Muscle of leg (tissue), 11 donors: ENCODE results near the gene FARS2. TPM values are rescaled to one million over a fixed set of nuclear protein-coding genes. Genes with fewer than 3 reads are reported as not detected.

ENCODE experiments used
- DNase-seq: peaks from one replicate; pipeline ENCODE4 v3.0.0; 2013
- H3K27ac ChIP-seq: one replicate; pipeline ENCODE4 v1.5.1; 2013; ENCODE audit warnings: mild to moderate bottlenecking, low read length, control low read depth
- H3K27me3 ChIP-seq: one replicate; pipeline ENCODE4 v1.6.1; 2013; ENCODE audit warnings: low read length; ENCODE audit not compliant: control insufficient read depth, insufficient read depth
- H3K36me3 ChIP-seq: one replicate; pipeline ENCODE4 v1.6.1; 2013; ENCODE audit warnings: low read length; ENCODE audit not compliant: control insufficient read depth, insufficient read depth
- H3K4me1 ChIP-seq: one replicate; pipeline ENCODE4 v1.6.1; 2013; ENCODE audit warnings: low read length; ENCODE audit not compliant: control insufficient read depth, insufficient read depth
- H3K4me3 ChIP-seq: one replicate; pipeline ENCODE4 v1.5.1; 2013; ENCODE audit warnings: low read length, control low read depth
- H3K9me3 ChIP-seq: replicated peaks from 2 replicates; pipeline ENCODE4 v1.6.1; 2013; ENCODE audit warnings: low read depth, low read length; ENCODE audit not compliant: control insufficient read depth
- WGBS: methylation state at CpG from one replicate; pipeline ENCODE4 v1.1.5; 2013; ENCODE audit warnings: missing lambda C conversion rate; ENCODE audit not compliant: insufficient coverage; 5-methylcytosine and 5-hydroxymethylcytosine counted together
- polyA plus RNA-seq, 8 donors: library from polyadenylated mRNA; unstranded; fragments of 120-200 nt; gene quantifications; one replicate each; pipeline versions ENCODE4 v1.2.1 to v1.2.3, GENCODE V29; 2013; ENCODE audit warnings: inconsistent platforms in 1 of 8, low replicate concordance in 1 of 8; ENCODE audit not compliant: insufficient read length in 8 of 8, insufficient read depth in 1 of 8
- total RNA-seq: library from RNA; stranded (reverse); fragments of 120-200 nt; gene quantifications from one replicate; pipeline ENCODE4 v1.2.4, GENCODE V29; 2013

Gene FARS2
- total and polyA plus RNA-seq, 9 donors = 9.7 to 16.9 (median 12.4) TPM

GRCh38 chr6:5657684-5658430, 396.5 kb downstream of the FARS2 start:
- peaks cover 2% of the 10 kb centered on the region for H3K9me3 ChIP-seq
- WGBS = 100% methylated on average over 1 of the region's 9 CpGs
- no peak overlapping the region for H3K27ac ChIP-seq
- H3K27me3 ChIP-seq = no peaks in the 10 kb centered on the region
- no peak for DNase-seq
- peaks cover 4% of the 10 kb centered on the region for H3K36me3 ChIP-seq
- no peaks in the 10 kb centered on the region for H3K4me1 ChIP-seq
- no peak overlapping the region for H3K4me3 ChIP-seq

DNA sequence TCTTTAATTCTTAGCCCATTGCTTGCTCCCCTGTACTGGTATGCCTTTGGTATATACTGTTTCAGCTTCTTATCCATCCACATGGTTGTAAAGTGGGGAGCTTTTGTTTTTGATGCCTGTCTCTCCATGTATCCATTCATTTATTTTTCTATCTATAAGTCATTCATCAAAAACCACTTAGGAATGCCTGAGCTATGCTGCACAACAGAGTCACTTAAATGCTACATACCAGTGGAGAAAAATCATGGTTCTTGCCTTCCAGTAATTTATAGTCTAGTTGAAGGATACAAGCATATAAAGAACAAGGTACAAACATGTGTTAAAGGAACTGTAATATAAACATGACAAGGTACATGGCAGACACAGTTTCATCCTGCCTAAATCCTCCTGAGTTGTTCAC, 398.2 kb downstream of the FARS2 start:
- no peaks in the 10 kb centered on the region for H3K4me1 ChIP-seq
- no peak overlapping the region for H3K27ac ChIP-seq
- no peak overlapping the region for H3K4me3 ChIP-seq
- H3K9me3 ChIP-seq = peaks cover 2% of the 10 kb centered on the region
- DNase-seq = no peak
- H3K36me3 ChIP-seq = peaks cover 4% of the 10 kb centered on the region
- H3K27me3 ChIP-seq = no peaks in the 10 kb centered on the region

GRCh38 chr6:5660772-5661171, 399.5 kb downstream of the FARS2 start:
- no peaks in the 10 kb centered on the region for H3K36me3 ChIP-seq

GRCh38 chr6:5662797-5663196, 401.5 kb downstream of the FARS2 start:
- no peak overlapping the region for H3K27ac ChIP-seq
- no peaks in the 10 kb centered on the region for H3K27me3 ChIP-seq
- WGBS = no CpG with 5 or more reads among the region's 3 CpGs
- no peaks in the 10 kb centered on the region for H3K36me3 ChIP-seq
- H3K4me1 ChIP-seq = no peaks in the 10 kb centered on the region
- no peak for DNase-seq
- H3K9me3 ChIP-seq = no peaks in the 10 kb centered on the region
- no peak overlapping the region for H3K4me3 ChIP-seq

More at GRCh38 chr6:5660772-5661171, 399.5 kb downstream of the FARS2 start:
- DNase-seq = no peak
- Histone ChIP-seq H3K4me3 (no peak overlapping the region), H3K4me1 (no peaks in the 10 kb centered on the region), H3K27ac (no peak overlapping the region), H3K27me3 (no peaks in the 10 kb centered on the region), H3K9me3 (no peaks in the 10 kb centered on the region)
- WGBS = 80% methylated on average over 1 of the region's 5 CpGs

GRCh38 chr6:5663259-5663658, 401.9 kb downstream of the FARS2 start:
- H3K9me3 ChIP-seq = no peaks in the 10 kb centered on the region
- no peaks in the 10 kb centered on the region for H3K4me1 ChIP-seq
- WGBS = 42% methylated on average over 3 of the region's 4 CpGs
- H3K27me3 ChIP-seq = no peaks in the 10 kb centered on the region
- no peak for DNase-seq
- no peaks in the 10 kb centered on the region for H3K36me3 ChIP-seq
- no peak overlapping the region for H3K4me3 ChIP-seq
- H3K27ac ChIP-seq = no peak overlapping the region

- no peaks in the 10 kb centered on the region for H3K27me3 ChIP-seq
- no peaks in the 10 kb centered on the region for H3K9me3 ChIP-seq
- no peak overlapping the region for H3K4me3 ChIP-seq
- H3K36me3 ChIP-seq = no peaks in the 10 kb centered on the region
- no peaks in the 10 kb centered on the region for H3K4me1 ChIP-seq
- DNase-seq = no peak
- WGBS = 88% methylated on average over 2 of the region's 2 CpGs
- no peak overlapping the region for H3K27ac ChIP-seq
These were observed 402.4 kb downstream of the FARS2 start for GRCh38 chr6:5663739-5664138.

DNA sequence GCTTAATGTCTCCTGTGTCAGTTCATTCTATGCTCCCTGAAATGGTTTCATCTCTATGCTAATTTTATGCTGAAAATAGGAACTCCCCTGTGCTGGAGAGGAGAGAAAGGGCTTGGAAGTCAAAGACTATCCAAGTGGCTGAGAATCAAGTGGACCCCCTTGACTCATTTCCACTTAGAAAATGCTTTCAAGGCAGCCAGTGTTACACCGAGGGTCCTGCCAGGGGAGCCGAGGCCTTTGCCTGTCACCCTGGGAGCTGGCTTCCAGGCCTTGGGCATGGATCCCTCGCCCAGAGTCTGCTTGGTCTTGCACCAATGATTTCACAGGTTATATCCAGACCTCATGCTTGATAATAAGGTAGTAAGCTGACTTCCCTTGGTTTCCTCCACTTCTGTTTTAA, 402.8 kb downstream of the FARS2 start:
- no peak for DNase-seq
- Histone ChIP-seq H3K36me3 (no peaks in the 10 kb centered on the region), H3K4me3 (no peak overlapping the region), H3K27ac (no peak overlapping the region), H3K9me3 (no peaks in the 10 kb centered on the region), H3K27me3 (no peaks in the 10 kb centered on the region), H3K4me1 (no peaks in the 10 kb centered on the region)
- no CpG with 5 or more reads among the region's 3 CpGs for WGBS

- H3K9me3 ChIP-seq = no peaks in the 10 kb centered on the region
- H3K4me3 ChIP-seq = no peak overlapping the region
- WGBS = 79% methylated on average over 7 of the region's 8 CpGs
- H3K36me3 ChIP-seq = no peaks in the 10 kb centered on the region
- no peaks in the 10 kb centered on the region for H3K4me1 ChIP-seq
- H3K27me3 ChIP-seq = no peaks in the 10 kb centered on the region
- DNase-seq = peak; percentile 18
- no peak overlapping the region for H3K27ac ChIP-seq
These were observed 403.9 kb downstream of the FARS2 start for GRCh38 chr6:5665173-5665572.

GRCh38 chr6:5665667-5666066, 404.4 kb downstream of the FARS2 start:
- Histone ChIP-seq H3K4me3 (no peak overlapping the region), H3K27me3 (no peaks in the 10 kb centered on the region), H3K9me3 (no peaks in the 10 kb centered on the region), H3K27ac (no peak overlapping the region), H3K4me1 (no peaks in the 10 kb centered on the region), H3K36me3 (no peaks in the 10 kb centered on the region)
- DNase-seq = no peak
- 82% methylated on average over 2 of the region's 2 CpGs for WGBS

GRCh38 chr6:5666695-5667094, 405.4 kb downstream of the FARS2 start:
- WGBS = 100% methylated on average over 4 of the region's 7 CpGs

DNA sequence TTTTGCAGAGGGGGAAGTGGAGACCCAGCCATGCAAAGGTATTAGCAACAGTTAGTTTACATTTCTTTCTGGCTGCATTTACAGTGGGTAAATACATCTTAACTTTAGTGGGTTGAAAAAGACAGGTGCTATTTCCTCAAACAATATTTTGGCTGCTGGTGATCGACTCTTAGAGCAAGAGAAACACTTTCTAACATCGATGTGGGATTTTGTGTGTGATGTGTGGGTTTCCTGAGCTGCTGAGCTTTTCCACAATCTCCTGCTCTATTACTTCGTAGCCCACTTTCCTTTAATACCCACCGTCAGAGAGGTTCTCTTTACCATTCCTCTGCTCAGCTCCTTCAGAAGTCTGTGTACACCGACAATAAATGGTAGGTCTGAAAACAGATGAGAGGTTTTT, 406.4 kb downstream of the FARS2 start:
- no peaks in the 10 kb centered on the region for H3K36me3 ChIP-seq
- H3K27me3 ChIP-seq = no peaks in the 10 kb centered on the region
- WGBS = no CpG with 5 or more reads among the region's 5 CpGs
- no peak overlapping the region for H3K4me3 ChIP-seq
- no peak for DNase-seq
- H3K4me1 ChIP-seq = peaks cover 9% of the 10 kb centered on the region
- H3K27ac ChIP-seq = no peak overlapping the region
- no peaks in the 10 kb centered on the region for H3K9me3 ChIP-seq

More at GRCh38 chr6:5666695-5667094, 405.4 kb downstream of the FARS2 start:
- Histone ChIP-seq H3K27ac (no peak overlapping the region), H3K4me1 (peaks cover 2% of the 10 kb centered on the region), H3K9me3 (no peaks in the 10 kb centered on the region), H3K4me3 (no peak overlapping the region), H3K27me3 (no peaks in the 10 kb centered on the region), H3K36me3 (no peaks in the 10 kb centered on the region)
- no peak for DNase-seq
